Stimulated activated CD8-positive, alpha-beta memory T cell treated with anti-CD3 and anti-CD28 coated beads, Interleukin-7, amount 100 ng/mL, for 1 hour (primary cell): ENCODE measurements around the gene GHRH.

ENCODE experiments used
- DNase-seq, 2 donors: peaks; one replicate each; pipeline ENCODE4 v3.0.0-alpha.2; 2020; ENCODE audit warnings: low read depth in 2 of 2

GHRH gene

DNA sequence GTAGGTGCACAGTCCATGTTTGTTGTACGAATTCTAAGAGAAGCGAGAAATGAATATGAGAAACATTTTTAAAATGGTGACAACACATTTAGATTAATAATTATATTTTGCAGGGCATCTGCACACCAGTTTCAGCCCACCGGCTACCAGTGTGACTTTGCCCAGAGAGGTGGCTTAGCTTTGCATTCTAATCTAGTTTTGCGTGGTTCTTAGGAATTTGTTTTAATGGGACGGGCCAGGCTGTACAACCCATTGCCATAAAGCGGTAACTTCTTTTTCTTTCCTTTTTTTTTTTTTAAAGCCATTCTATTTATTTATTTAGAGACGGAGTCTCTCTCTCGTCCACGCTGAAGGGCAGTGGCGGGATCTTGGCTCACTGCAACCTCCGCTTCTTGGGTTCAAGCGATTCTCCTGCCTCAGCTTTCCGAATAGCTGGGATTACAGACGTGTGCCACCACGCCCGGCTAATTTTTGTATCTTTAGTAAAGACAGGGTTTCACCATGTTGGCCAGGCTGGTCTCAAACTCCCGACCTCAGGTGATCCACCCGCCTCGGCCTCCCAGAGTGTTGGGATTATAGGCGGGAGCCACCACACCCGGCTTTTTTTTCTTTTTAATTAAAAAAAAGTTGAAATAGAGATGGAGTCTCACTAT is 28.7 kb upstream of the GHRH start:
- DNase-seq: no peak

DNA sequence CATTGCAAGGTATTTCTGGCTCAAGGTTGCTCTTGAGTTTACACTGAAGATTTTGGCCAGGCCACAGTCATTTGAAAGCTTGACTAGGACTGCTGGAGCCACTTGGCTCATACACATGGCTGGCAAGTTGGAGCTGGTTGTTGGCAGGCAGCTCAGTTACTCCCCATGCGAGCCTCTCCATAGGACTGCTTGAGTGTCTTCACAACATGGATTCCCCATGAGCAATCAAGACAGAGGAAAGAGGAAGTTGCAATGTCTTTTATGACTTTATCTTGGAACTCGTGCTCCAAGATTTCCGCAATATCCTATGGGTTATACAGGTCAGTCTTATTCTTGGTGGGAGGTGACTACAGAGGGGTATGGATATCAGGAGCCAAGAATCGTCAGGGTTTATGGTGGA is 26.5 kb upstream of the GHRH start:
- DNase-seq: no peak

DNA sequence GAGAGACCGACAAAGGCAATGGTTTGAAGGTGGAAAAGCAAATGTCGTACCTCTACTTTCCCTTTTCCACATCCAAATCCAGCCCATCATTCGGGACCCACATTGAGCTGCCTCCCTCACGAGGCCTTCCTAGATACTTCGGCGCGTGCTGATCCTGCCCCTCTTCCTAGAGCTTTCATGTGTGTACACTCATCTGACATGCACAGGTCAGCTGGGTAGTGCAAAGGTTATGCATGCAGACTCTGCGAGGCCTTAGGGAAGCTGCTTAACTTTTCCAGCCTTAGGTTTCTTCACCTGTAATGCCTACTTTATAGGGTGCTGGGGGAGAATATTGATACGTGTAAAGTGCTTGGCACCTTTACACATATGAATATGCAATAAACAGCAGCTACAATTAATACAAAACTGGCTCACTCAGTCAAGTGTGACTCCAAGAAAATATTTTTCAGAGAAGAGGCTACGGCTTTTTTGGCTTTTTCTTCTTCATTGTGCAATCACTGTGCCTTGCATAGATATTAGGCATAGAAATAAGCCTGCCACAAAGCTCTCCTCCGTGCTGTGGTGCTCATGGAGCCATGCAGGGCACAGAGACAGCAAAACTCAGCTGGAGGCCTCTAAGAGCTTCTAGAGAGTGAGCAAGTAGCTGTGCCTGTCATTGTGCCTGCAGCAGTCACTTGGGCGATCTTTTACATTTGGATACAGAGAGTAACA is 24.2 kb upstream of the GHRH start:
- DNase-seq: no peak

DNA sequence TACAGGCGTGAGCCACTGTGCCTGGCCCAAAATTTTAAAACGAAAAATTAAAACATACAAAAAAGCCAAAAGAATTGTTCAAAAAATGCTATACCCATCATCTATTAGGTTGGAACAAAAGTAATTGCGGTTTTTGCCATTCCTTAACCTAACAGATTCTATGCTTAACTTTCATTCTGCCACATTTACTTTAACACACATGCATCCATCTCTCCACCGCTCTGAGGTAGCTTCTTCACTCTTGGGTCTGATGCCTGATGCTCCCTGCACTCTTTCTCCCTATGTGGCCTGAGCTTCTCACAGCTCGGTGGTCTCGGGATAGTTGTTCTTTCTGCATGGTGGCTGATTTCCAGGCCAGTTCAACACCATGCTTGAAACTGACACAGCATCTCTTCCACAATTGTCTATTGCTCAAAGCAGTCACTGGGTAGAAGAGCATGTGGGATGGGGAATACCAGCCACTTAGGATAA is 23.1 kb upstream of the GHRH start:
- DNase-seq: no peak

DNA sequence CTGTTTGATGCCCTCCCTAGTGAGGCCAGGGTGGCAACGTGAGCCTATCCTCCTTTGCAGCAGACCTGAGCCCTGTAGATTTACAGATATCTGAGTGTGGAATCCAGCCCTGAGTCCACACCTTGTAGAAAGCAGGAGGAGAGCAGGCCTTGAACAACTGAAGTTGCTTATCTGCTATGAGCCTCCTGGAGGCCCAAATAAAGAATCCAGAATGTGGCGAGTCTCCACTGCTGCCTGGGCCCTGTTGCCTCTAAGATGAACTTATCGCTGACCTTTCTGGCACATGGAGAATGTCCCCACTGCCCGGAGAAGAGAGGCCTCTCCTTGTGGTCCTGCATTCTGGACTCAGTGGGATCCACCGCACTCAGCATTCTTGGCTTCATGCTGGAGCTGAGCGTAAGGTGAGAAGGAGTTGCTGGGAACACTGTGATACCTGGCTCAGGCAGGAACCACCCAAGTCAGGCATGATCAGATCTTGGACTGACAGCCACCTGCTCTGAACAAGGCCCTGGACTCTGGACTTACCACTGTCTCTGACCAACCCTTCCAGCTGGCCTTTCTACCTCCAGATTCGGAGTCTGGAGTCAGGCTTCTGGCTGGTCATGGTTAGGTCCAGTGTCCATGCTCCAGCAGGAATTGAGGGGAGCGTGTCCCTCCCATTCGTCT is 22.0 kb upstream of the GHRH start:
- DNase-seq: no peak

DNA sequence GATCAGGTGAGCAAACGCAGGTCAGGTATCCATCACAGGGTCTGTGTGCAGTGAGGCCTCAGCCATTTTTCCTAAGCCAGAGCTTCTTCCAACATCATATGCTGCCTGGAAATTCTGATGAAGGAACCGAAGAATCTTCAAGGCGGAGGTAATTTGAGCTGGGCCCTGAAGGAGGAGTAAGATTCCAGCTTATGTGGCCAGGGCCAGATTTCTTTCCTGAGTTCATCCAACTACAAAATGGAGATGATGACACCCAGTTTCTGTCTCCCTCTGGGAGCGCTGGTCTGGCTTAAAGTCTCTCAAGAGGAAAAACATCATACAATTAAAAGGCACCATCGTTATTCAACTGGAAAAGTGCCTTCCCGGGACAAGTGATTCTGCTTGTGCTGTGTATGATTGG is 20.9 kb upstream of the GHRH start:
- DNase-seq: no peak

DNA sequence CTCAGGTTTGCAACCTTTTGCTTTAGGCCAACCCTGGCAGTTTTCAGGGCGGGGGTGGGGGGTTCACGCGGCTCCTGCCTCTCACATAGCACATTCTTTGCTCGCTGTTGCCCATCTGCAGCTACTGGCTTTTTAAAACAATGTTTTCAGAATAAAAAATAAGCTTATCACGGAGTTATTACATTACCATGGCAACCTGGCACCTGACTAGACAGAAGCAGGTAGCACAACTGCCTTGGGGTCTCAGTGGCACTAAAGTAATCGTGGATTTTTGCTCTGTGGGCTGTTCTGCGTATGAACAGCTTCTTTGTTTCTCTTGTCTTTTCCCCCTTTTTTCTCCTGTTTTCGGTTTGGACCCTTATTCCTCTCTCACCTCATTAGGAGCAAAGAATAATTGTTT is 18.8 kb upstream of the GHRH start:
- DNase-seq: no peak

DNA sequence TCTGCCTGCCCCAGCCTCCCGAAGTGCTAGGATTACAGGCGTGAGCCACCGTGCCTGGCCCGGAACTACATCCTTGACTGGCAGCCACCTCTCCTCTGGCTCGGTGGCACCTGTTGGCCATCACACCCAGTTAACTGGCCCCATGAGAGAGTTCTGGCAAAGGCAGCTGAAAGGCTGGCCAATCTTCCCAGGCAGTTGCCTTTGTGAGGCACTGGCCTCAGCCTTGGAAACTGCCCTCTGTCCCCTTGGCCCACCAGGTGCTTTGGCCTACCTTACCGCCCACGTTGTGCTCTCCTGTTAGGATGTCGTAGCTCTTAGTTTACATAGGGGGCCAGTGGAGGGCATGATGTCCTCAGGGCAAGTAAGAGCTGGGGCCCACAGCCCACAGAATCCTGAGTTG is 18.2 kb upstream of the GHRH start:
- no peak for DNase-seq

DNA sequence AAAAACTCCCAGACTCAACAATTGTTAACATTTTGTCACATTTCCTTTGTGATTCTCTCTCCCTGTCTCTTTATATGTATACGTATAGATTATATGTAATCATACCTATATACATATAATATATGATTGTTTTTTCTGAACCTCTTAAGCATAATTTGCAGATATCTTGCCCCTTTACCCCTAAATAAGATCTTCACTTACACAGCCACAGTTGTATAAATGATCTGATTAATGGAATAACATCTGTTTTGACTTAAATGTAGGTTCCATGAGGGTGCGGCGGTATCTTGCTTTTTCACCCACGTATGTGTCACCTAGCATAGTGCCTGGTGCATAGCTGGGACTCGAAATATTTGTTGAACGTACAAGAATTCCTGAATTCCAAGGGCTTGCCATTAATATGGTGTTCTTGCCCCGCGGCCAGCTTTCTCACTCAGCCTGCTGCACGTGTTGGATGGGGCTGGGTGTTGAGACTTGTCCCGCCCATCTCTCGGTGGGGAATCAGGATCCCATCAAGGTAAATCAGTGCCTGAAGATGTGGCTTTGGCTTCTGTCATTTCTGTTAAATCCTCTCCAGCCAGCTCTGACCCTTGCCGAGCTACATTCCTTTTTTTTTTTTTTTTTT is 17.5 kb upstream of the GHRH start:
- DNase-seq: no peak

DNA sequence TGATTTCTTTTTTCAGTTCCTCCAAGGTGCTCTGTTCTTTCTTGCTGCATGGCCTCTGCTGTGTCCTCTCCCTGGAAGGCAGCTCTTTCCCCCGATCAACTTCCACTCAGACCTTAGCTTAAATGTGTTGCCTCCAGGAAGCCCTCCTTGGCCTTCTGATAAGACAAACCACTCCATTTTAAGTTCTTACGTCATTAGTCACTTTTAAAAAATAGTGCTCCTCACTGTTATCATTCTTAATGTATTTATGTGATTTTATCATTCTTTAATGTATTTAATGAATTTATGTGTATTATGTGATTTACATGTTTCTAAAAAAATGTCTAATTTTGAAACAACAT is 15.6 kb upstream of the GHRH start:
- no peak for DNase-seq

DNA sequence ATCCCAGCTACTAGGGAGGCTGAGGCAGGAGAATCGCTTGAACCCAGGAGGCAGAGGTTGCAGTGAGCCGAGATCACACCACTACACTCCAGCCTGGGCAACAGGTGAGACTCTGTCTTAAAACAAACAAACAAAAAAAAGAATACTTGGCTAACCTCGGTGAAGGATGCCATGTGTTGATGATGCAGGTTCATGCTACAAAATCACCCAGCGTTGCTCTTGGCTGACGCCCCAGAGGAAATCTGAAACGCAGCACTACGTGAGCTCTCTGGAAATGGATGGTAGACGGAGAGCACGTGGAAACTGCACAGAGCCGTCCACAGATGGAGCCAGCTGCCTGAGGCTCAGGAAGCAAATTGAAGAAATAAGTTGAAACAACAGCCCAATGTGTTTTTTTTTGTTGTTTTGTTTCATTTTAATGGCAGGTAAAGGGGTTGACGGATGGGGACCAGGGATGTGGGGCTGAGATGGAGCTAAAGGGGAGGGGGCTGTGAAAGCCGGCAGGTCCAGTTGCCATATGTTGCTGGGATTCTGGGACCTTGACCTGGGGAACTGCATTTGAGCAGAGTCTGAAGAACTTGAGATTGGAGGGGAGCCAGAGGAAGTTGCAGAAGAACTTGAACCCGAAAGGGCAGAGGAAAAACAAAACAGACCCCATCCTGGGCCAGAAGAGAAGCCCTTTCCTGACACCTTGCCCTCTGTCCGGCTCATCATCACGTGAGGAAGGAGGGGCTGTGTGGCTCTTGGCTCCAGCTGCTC is 15.1 kb upstream of the GHRH start:
- DNase-seq: no peak

DNA sequence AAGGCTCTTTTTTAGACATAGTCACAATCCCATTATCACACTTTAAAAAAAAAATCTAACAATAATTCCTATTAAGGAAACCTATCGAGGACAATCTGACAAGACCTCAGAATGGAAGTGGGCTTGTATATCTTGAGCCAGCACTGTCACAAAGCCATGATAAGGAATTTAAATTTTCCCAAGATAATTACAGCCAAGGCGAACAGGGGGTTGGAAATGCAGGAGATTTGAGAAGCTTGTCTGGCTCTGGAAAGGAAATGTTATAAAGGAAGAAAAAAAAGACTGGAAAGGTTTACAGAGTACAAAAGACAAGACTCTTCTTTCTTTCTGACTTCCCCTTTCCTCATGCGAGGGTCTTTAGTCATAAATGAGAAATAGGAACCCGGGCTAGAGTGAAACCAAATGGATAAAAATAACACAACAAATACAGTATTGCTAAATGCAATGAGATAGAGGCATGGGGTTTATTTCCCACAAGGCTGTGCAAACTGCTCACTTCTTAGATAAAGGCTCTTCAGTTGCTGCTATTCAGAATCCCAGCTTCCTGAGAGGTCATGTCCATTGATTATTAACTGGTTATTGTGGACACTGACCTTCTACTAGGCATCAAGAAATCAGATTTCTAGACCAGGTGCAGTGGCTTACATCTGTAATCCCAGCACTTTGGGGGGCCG is 13.4 kb upstream of the GHRH start:
- no peak for DNase-seq

DNA sequence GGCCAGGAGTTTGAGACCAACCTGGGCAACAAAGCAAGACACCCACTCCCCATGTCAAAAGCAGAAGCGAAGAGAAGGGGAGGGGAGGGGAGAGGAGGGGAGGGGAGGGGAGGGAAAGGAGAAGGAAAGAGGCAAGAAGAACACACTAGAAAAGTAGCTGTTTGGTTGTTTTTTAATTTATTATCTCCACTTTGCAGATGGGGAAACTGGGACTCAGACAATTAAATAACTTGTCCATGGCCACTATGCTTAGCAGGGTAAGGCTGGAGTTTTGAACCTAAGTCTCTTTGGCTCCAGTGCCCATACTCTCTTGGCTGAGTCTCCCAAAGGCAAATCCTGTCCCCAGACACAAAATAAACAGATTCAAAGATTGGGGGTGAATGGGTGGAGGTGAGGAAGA is 12.4 kb upstream of the GHRH start:
- DNase-seq: no peak

DNA sequence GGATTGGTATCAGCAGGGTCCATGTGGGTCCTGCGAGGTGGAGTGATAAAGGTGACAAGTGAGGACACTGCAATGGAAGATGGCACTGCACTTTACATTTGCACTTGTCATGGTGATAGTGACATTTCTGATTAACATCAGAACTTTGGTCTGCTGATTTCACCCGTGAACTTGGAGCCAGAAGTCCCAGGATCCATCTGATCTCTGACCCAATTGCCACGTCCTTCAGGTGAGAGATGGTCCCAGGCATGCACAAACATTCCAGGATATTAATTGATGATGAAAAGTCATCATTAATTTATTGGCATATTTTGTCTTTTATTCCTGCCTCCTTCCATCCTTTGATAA is 9.8 kb upstream of the GHRH start:
- no peak for DNase-seq

DNA sequence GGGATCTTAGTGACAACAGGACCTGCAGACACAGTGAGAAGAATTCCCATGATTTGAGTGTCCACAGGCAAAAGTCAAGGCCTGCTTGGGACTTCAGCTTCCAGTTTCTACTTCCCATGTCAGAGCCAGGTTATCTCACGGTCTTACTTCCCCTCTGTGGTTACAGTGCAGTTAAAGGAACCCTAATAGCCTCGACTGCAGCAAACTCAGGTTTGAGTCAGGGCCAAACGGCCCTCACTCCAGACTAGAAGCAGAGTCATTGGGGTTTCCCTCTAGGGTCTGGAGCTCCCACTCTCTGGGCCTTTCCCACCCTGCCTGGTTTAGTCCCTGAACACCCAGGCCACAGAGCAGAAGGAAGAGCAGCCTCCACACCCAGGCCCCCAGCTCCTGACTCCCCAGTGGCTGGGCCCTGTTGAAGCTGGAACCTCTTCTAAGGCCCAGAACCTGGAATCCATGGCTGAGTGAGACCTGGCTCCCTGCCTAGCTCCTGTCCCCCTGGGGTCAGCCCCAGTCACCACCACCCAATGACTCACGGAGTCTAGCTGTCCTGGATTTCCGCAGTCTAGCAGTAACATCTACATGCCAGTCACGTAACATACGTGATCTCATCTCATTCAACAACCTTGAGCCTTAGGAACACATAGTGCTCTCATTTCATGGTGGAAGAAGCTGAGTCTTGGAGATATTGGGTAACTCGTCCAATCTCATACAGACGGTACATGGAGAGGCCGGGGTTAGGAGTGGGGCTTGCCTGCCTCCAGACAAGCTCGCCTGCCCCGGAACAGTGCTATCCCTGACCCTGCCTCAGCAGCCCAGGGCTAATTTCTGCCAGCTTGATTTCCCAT is 9.2 kb upstream of the GHRH start:
- DNase-seq: no peak

DNA sequence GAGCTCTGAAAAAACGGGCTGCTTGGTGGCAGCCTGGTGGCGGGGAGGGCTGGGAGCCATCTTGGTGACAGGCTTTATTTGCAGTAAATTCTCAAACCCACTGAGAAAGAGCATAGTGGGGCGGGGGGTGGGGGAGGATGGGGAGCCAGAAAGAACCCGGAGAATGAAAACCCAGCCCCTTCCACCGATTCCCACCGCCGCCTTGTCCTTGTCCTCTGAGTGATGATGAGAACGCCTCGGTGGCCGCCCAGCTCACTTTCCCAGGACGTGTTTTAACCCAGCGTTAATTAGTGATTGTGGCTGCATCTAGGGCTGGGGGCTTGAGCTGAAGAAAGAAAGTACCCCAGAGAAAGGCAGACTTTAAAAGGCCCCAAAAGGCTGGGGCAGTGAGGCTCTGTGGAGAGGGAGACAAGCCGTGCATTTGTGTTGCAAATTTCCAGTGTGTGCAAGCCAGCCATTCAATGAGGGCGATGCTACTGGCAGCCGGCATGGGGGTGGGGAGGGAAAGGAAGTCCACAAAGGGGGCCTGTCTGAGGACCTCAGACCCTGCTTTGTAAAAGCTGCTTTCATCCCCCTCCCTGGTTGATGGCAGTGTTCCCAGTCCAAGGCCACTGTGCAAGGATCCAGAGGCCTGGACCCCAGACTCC is 6.2 kb upstream of the GHRH start:
- no peak for DNase-seq

DNA sequence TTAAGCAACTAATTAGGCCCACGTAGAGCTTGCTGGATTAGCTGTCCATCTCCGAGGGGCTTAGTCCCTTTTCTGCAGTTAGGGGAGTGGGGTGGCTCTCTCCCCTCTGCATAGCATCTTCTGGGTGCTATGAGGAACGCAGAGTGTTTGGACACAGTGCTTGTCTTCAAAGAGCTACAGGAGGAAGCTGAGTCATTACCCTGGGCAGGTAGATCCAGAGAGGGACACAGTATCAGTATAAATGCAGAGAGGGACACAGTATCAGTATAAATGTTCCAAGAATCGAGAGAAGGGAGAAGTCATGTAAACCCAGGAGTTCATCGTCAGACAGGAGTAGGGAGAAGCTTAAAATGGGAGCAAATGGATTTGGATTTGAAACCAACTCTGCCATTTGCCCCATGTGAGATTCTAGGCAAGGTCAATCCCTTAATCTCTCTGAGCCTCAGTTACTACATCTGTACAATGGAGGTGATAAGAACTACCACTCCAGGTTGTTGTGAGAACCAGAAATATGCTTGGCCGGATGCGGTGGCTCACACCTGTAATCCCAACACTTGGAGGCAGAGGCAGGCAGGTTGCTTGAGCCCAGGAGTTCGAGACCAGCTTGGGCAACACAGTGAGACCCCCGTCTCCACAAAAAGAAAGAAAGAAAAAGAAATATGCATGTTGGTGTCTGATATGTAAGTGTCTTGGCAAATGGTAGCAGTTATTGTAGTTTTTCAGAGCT is 5.5 kb upstream of the GHRH start:
- no peak for DNase-seq

DNA sequence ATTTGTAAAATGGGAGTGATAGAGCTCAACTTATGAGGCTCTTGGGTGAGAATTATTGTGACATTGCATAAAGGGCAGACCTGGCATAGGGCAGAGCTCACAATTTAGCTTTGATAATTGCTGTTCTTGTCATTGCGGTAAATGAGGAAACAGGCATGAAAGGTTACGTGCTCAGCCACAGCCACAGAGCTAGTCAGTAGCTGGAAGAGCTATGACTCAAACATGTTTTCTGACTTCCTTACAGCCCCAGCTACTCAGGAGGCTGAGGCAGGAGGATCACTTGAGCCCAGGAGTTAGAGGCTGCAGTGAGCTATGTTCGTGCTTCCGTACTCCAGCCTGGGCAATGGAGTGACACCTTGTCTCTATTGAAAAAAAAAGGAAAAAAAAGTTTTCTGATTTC is 3.5 kb upstream of the GHRH start:
- DNase-seq: no peak

DNA sequence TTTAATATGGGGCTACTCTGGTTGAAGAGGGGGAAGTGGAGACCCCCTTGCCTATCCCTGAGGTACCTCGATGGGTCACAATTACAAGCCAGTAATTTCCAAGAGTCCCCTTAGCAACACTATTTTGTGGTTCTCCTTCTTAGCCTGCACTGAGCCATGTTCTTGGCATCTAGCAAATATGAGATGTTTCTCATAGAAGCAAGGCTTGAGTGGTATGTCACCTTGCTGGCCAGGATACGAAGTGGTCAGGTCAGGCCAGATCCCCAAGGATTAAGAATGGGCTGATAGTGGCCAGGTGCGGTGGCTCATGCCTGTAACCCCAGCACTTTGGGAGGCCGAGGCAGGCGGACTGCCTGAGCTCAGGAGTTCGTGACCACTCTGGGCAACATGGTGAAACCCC is 2.1 kb upstream of the GHRH start:
- DNase-seq: no peak

DNA sequence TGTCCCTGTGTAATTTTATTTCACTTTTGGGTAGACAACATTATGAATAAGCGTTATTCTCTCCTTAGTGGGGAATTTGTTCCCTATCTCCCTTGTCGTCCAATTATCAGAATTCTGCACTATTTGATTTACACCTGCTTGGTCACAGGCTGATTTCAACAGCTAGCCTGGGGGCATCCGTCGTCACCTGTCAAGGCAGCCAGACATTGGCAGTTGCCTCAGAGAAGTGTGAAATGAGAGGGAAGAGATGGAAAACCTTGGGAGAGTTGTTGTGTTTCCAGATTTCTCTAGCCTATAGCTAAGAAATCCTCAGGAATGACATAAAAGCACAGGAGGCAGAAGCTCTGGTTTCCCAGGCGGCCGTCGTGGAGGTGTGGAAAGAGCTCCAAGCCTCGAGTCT is 891 bp upstream of the GHRH start:
- no peak for DNase-seq
